Activated CD4-positive, alpha-beta T cell treated with anti-CD3 and anti-CD28 coated beads for 48 hours (primary cell): ENCODE measurements around the gene ZNF41.

Experiments used
- DNase-seq: peaks from one replicate; pipeline ENCODE4 v3.0.0-alpha.2; 2020

The ZNF41 gene

DNA sequence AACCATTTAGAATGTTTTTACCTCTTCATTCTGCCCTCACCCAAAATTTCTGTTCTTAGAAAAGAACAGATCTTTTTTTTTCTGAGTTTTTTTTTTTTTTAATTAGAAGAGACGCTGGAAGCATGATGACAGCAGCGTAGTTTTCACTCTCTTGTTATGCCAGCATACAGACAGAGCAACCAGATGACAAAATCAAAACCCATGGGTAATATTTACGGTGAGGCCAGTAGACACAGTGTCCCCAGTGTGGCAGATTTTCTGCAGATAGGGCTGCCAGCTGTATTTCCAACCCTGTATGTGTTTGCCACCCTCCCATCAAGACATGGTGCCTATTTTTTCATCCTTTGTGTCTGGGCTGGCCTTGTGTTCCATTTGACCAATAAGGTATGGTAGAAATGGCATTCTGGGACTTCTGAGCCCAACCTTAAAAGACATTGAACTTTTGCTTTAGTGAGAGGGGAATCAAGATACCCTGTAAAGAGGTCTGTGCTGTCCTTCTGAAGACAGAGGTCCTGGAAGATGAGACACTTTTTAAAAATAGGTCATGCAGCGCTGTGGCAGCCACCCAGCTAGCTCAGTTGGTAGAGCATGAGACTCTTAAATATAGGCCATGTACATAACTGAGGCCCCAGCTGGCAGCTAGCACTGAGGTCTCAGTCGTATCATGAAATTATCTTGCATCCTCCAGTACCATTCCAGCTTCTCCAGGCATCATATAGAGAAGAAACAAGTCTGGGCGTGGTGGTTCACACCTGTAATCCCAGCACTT lies 6.7 kb upstream of the ZNF41 start:
- DNase-seq: no peak

DNA sequence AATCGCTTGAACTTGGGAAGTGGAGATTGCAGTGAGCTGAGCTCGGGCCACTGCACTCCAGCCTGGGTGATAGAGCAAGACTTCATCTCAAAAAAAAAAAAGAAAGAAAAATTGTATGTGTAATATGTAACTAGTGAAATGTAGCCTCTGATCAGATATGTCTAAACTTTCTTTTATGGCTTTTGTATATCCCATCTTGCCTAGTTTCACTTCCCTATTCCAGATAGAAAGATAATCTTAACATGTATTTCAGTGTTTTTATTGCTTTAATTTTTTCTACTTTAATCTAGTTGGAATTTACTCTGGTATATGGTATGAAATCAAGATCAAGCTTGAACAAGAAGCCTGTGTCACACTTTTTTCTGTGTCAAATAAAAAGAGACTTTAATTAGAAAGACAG lies 1.9 kb upstream of the ZNF41 start:
- DNase-seq: no peak

DNA sequence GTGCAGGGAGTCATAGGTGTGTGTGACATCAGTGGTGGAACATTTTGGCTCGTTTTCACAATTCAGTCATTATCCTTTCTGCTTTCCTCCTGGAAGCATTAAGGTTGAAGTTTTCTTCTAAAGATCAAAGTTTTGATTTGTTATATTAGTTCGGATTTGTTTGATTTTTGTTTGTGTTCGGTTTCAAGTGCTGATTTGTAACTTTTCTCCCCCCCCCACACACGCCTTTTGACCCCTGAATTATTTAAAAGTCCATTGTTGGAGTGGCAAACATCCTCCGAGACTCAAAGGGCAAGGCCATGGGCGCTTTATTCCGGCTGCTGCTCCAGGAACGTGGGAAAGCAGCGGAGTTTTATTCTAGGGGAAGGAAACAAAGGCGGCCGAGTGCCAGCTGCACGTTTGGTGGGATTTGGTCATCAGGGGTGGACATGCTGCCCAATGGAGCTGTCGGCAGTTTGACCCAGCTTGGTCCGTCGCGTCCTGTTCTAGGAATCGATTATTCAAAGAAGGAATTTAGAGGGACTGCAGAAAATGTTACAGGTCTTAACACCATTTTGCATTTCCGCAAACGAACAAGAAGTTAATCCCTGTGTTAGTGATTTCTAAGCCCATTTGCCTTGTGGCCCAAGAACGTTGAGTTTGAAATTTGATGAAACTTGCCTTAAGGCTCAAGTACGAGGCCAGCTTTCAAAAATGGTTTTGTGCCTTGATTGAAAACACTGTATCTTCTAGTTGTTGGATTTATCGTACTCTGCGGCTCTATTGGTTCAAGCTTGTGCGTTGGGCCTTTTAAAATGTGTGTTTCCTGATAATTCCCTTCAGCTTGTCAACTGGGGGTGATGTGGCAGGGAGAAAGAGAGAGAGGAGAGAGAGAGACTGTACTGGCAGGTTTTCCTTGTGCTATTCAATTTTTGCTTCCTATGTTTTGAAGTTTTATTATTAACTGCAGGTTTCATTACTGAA lies 565 bp upstream of the ZNF41 start:
- DNase-seq: no peak

DNA sequence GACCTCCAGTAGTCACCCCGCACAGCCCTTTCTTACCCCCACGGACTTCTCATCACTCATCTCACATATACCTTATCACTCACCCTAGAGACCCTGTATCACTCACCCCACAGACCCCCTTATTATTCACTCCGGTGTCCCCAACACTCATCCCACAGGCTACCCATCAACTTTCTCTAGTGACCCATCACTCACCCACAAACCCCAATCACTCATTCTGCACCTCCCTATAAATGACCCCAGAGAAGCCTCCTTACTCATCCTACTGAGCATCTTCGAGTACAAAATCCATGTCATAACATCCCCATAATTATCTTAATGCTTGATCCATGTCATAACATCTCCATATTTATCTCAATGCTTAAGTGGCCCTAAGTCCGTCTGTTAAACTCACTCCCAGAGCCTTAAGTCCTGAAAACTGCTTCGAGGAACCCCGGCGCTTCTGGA lies 934 bp downstream of the ZNF41 start:
- DNase-seq: no peak

DNA sequence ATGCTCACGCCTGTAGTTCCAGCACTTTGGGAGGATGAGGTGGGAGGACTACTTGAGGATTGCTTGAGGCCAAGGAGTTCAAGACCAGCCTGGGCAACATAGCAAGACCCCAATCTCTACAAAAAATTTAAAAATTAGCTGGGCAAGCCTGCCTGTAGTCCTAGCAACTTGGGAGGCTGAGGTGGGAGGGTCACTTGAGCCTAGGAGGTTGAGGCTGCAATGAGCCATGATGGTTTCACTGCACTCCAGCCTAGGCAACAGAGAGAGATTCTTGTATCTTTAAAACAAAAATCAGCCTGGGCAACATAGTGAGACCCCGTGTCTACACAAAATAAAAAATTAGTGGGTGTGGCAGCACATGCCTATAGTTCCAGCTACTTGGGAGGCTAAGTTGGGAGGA lies 1.9 kb downstream of the ZNF41 start:
- no peak for DNase-seq

DNA sequence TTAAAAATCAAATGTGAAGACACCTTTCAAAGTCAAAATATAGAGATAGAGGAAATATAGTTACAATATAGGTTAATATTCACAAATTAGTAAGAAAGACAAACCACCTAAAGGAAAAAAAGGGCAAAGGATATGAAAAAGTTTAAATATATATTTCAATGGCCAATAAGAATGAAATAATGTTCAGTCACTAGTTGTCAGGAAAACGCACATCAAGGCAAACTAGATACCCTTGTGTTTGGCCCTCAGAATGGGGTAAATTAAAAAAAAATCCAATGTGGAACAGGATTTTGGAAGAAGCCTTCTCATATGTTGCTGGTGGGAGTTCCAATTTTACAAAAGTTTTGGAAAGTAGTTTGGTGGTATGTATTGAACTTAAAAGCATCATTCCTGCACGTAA lies 2.4 kb downstream of the ZNF41 start:
- no peak for DNase-seq

DNA sequence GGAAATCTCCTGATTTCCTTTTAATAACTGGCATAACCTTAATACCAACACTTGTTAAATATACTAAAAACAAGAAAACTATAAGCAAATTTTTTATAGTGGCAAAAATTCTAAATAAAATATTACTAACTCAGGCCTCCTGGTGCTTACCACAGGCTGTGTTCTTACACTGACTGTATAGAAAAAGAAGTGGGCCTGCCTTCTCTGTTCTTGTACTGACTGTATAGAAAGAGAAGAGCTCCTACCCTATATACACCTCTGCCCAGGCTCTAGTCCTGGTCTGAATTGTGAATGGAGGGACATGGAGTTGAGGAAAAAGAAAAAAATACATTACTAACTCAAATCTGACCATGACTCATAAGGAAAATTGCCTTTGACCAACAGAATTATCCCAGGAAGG lies 7.5 kb downstream of the ZNF41 start:
- DNase-seq: no peak

DNA sequence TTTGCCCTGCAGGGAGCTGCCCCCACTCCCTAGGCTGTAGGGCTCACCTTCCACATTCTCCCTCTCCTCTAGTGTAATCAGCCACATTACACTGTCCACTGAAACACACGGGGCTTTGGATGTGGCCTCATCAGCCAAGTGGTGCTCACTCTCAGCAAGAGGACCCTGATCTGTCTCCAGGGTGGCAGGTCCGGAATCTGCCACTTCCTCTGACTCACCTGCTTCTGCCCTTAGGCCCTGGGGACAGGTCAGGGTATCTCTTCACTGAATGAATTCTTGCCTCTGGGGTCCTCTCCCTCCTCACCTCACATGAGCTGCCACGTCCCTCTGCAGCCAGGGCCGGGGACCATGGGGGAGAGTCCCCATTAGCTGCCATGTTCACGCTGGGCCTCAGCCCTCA lies 15.9 kb downstream of the ZNF41 start:
- DNase-seq: no peak

DNA sequence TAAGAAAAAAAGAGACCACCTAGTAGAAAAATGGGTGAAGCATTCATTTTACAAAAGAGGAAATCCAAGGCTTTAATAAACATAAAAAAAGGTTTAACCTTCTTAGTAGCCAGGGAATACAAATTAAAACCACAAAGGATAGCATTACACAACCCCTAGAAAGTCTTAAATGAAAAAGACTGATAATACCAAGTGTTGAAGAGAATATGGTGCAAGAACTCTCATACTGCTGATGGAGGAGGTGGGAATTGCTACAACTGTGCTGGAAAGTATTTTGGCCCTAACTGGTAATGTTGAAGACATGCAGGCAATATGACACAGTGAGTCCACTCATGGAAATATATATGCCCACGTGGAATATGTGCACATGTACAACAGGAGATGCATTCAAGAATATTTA lies 22.5 kb downstream of the ZNF41 start:
- DNase-seq: no peak

DNA sequence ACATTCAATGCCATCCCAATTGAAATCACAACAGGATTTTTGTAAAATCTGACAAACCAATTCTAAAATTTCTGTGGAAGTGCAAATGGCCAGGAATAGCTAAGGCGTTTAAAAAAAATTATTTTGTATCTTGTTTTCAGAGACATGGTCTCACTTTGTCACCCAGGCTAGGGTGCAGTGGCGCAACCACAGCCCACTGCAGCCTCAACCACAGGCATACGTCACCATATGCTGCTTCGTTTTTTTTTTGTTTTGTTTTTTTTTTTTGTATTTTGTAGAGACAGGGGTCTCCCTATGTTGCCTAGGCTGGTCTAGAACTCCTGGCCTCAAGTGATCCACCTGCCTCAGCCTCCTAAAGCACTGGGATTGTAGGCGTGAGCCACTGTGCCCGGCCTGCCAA lies 24.5 kb downstream of the ZNF41 start:
- DNase-seq: no peak

DNA sequence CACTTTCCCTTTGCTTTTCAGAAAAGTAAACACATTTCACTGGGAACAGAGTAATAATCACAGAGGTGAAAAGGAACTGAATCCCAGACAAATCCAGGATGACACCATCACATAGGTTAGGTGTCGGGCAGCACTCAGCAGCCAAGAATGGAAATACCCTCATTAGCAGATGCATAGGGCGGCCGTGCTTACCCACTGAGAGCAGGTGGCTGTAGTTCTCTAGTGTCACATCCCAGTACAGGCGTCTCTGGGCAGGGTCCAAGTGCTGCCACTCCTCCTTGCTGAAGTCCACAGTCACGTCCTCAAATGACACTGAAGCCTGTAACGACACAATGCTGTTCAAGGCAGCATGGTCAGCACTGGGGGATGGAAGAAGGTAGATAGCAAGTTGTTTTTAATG lies 26.9 kb downstream of the ZNF41 start:
- DNase-seq: no peak

DNA sequence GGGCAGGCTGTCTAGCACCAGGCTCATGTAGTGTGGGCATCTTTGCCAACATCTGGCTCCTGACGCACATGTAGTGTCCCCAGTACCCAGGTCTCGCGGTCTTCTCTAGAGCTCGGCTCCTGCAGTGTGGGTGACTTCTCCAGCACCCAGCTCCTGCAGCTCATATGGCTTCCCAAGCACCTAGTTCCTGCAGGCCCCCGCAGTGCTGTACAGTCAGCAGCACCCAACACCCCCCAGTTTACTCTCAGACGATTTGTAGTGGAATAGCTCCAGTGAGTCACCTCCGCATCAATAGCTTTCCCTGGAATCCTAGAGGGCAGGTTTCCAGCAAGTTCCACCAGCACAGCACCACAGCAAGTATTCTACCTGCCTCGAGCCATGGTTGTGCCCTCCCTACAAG lies 30.9 kb downstream of the ZNF41 start:
- DNase-seq: no peak

DNA sequence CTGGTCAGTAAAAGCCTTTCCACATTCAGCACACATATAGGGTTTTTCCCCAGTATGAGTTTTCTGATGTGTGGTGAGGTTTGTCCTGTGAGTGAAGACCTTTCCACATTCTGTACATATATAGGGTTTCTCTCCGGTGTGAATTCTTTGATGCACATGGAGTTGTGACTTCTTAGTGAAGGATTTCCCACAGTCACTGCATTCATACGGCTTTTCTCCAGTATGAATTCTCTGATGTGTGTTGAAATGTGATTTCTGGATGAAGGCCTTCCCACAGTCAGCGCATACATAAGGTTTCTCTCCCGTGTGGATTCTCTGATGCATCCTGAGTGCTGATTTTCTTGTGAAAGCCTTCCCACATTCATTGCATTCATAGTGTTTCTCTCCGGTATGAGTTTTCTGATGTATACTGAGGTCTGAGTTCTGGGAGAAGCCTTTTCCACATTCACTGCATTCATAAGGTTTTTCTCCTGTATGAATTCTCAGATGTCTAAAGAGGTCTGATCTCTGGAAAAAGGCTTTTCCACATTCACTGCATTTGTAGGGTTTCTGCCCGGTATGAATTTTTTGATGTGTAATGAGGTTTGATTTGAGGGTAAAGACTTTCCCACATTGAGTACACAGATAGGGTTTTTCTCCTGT lies 34.7 kb downstream of the ZNF41 start:
- no peak for DNase-seq

DNA sequence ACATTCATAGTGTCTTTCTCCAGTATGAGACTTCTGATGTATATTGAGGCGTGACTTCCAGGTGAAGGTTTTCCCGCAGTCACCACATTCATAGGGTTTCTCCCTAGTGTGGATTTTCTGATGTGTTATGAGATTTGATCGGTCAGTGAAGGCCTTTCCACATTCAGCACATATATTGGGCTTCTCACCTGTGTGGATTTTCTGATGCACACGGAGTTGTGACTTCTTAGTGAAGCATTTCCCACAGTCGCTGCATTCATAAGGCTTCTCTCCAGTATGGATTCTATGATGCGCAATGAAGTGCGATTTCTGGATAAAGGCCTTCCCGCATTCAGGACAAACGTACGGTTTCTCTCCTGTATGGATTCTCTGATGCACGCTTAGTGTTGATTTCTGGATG lies 35.4 kb downstream of the ZNF41 start:
- no peak for DNase-seq

DNA sequence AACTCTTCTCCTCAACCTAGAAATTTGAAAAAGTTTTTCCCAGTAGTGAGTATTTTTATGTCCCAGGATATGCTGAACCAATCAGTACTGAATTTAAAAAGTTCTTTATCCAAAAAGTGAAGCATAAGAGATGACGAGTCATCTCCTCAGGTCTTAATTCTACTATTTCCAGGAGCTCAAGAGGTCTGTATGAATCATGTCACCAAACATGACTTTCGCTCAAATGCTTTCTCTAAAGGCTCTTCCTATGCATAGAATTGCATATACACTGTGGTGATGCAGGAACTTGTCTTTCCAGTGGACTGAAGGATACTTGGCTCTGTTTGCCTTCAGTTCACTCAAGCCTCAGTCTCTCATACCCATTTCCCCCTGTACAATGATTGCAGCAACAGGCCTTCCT lies 36.1 kb downstream of the ZNF41 start:
- DNase-seq: no peak

DNA sequence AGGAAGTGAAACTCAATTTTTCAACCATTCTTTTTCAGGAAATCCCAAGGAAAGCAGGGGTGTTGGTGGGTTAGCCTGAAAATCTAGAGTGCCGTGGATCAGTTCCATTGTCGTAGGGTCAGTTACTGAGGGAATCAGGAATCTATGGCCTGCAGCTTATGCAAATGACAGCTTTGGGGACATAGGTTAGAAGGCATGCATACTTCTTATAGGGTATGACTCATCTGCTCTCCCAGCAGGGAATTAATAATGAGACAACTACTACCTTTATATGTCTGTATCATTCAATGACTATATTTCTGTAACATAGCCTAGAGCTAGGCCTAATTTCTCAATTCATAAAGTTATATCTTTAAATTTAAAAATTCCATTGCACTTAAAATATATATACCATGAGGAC lies 36.6 kb downstream of the ZNF41 start:
- DNase-seq: no peak

DNA sequence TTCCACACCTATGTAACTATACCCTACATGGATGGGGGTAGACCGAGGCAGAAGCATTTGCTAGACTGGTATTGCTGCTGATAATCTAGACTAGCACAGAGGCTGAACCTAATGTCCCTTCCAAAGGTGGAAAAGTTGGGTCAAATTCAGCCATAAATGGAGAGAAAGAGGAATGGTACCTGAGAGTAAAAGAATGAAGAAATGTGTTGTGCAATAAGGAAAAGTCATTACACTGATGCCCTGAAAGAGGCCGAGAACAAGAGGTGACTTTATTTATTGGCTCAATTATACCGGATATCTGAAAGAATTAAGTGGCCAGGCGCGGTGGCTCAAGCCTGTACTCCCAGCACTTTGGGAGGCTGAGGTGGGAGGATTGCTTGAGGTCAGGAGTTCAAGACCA lies 52.1 kb downstream of the ZNF41 start:
- DNase-seq: no peak

DNA sequence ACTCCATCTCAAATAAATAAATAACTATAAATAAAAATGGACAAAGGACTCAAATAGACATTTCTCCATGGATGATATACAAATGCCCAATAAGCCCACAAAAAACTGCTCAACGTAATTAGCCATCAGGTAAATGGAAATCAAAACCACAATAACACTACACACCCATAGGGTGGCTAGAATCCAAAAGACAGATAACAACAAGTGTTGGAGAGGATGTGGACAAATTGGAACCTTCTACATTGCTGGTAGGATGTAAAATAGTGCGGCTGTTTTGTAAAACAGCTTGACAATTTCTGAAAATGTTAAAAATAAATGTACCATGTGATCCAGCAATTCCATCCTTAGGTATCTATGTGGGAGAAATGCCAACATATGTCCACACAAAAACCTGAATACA lies 60.6 kb downstream of the ZNF41 start:
- no peak for DNase-seq

DNA sequence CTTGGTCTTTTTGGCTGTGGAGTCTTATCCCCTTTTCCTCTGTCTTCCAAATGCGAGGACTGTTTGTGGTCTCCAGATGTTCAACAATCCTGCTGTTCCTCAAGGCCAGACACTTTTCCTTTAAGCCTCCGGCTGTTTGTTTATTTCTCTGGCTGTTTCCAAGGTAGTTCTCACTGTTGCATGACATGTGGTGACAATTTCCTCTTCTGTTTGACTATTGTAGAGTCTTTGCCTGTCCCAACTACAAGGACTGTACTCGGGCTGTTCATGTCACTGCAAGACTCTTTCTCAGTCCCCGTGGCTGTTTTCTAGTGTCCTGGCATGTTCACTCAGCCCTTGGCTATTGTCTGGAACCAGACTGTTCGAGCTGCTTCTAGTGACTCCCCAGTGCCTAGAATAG lies 62.1 kb downstream of the ZNF41 start:
- no peak for DNase-seq

DNA sequence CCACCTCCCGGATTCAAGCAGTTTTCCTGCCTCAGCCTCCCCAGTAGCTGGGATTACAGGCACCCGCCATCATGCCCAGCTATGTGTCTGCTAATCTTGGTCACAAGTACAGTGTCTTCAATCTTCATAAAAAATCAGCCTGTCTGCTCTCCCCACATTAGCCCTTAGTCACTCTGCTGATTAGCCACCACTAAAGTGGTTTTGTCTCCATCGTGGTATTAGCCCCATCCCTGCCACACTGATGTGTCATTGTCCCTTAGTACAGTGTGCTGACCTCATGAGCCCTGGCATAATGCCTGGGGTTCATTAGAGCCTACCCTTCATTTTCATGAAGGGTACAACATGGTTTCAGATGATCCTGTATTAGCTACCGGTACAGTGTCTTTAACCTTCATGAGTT lies 62.8 kb downstream of the ZNF41 start:
- no peak for DNase-seq

DNA sequence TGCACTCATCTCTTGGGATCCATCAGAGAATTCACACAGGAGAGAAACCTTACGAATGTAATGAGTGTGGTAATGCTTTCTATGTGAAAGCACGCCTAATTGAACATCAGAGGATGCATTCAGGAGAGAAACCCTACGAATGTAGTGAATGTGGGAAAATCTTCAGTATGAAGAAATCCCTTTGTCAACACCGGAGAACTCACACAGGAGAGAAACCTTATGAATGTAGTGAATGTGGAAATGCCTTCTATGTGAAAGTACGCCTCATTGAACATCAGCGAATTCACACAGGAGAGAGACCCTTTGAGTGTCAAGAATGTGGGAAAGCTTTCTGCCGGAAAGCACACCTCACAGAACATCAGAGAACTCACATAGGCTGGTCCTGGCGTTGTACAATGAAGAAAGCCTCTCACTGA lies 69.8 kb downstream of the ZNF41 start:
- DNase-seq: no peak
